ENCODE measurements around the gene SORCS2.

- TF ChIP-seq POLR2A (IDR thresholded peaks at IDR 0.05): no peak
- TF ChIP-seq, protein P1, sequence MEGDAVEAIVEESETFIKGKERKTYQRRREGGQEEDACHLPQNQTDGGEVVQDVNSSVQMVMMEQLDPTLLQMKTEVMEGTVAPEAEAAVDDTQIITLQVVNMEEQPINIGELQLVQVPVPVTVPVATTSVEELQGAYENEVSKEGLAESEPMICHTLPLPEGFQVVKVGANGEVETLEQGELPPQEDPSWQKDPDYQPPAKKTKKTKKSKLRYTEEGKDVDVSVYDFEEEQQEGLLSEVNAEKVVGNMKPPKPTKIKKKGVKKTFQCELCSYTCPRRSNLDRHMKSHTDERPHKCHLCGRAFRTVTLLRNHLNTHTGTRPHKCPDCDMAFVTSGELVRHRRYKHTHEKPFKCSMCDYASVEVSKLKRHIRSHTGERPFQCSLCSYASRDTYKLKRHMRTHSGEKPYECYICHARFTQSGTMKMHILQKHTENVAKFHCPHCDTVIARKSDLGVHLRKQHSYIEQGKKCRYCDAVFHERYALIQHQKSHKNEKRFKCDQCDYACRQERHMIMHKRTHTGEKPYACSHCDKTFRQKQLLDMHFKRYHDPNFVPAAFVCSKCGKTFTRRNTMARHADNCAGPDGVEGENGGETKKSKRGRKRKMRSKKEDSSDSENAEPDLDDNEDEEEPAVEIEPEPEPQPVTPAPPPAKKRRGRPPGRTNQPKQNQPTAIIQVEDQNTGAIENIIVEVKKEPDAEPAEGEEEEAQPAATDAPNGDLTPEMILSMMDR (IDR thresholded peaks at IDR 0.05): no peak
These were observed 579.5 kb downstream of the SORCS2 start for GRCh38 chr4:7771541-7772507.

All from uterus (tissue), 2 donors.